ENCODE measurements around the gene ADAM15. TPM values are rescaled to one million over a fixed set of nuclear protein-coding genes. Genes with fewer than 3 reads are reported as not detected.

ADAM15 gene
- polyA plus RNA-seq, 1 donor from 2014 or later, result 24.8 TPM

GRCh38 chr1:155064832-155065429 is 13.8 kb downstream of the ADAM15 start:
- TF ChIP-seq TAF1 (IDR thresholded peaks at IDR 0.05; ENCODE audit: low read depth), result no peak
- TF ChIP-seq SMC3 (conservative IDR thresholded peaks at IDR 0.05; ENCODE audit: poor library complexity), result no peak
- no peak for TF ChIP-seq MXI1 (conservative IDR thresholded peaks at IDR 0.05; ENCODE audit: poor library complexity, severe bottlenecking)
- TF ChIP-seq EP300 (conservative IDR thresholded peaks at IDR 0.05; ENCODE audit: poor library complexity, severe bottlenecking), result no peak
- no peak for TF ChIP-seq EZH2 (IDR thresholded peaks at IDR 0.05; ENCODE audit: borderline replicate concordance, insufficient read depth, low read length, poor library complexity, severe bottlenecking)
- TF ChIP-seq CTCF (IDR thresholded peaks at IDR 0.05; ENCODE audit: poor library complexity, severe bottlenecking), result no peak
- TF ChIP-seq RAD21 (conservative IDR thresholded peaks at IDR 0.05), result no peak
- TF ChIP-seq POLR2AphosphoS5 (IDR thresholded peaks at IDR 0.05), result no peak
- TF ChIP-seq REST (IDR thresholded peaks at IDR 0.05; ENCODE audit: borderline replicate concordance), result no peak
- Histone ChIP-seq H4K20me1 (ENCODE audit: insufficient read depth) (no peaks in the 10 kb centered on the region), H3K79me2 (replicated peaks; ENCODE audit: insufficient read depth, low read length) (peaks cover 8% of the 10 kb centered on the region), H3K36me3 (ENCODE audit: insufficient read depth, low read length) (no peaks in the 10 kb centered on the region), H3K27ac (ENCODE audit: low read length) (no peak overlapping the region), H2AFZ (ENCODE audit: low read depth, low read length) (no peak overlapping the region), H3K9me2 (ENCODE audit: insufficient read depth, low read length) (no peaks in the 10 kb centered on the region), H3K27me3 (ENCODE audit: insufficient read depth, low read depth, low read length) (no peaks in the 10 kb centered on the region), H3K4me3 (ENCODE audit: low read length) (no peak overlapping the region), H3K9me3 (ENCODE audit: low read length) (no peaks in the 10 kb centered on the region), H3K4me2 (ENCODE audit: low read length) (no peak overlapping the region), H3K9ac (ENCODE audit: low read length) (no peak overlapping the region), H3F3A (ENCODE audit: insufficient read depth, low read length, poor library complexity, severe bottlenecking) (no peaks in the 10 kb centered on the region)

GRCh38 chr1:155066777-155067176 is 15.7 kb downstream of the ADAM15 start:
- Histone ChIP-seq H3K79me2 (replicated peaks; ENCODE audit: insufficient read depth, low read length) (peaks cover 8% of the 10 kb centered on the region), H3K9ac (ENCODE audit: low read length) (no peak overlapping the region), H3K4me2 (ENCODE audit: low read length) (no peak overlapping the region), H3K27ac (ENCODE audit: low read length) (no peak overlapping the region), H3K9me2 (ENCODE audit: insufficient read depth, low read length) (no peaks in the 10 kb centered on the region), H3F3A (ENCODE audit: insufficient read depth, low read length, poor library complexity, severe bottlenecking) (no peaks in the 10 kb centered on the region), H3K4me3 (ENCODE audit: low read length) (no peak overlapping the region), H3K27me3 (ENCODE audit: insufficient read depth, low read depth, low read length) (no peaks in the 10 kb centered on the region), H3K9me3 (ENCODE audit: low read length) (no peaks in the 10 kb centered on the region), H3K36me3 (ENCODE audit: insufficient read depth, low read length) (no peaks in the 10 kb centered on the region), H4K20me1 (ENCODE audit: insufficient read depth) (no peaks in the 10 kb centered on the region), H2AFZ (ENCODE audit: low read depth, low read length) (no peak overlapping the region)
- no peak for TF ChIP-seq POLR2AphosphoS5 (IDR thresholded peaks at IDR 0.05)
- TF ChIP-seq TAF1 (IDR thresholded peaks at IDR 0.05; ENCODE audit: low read depth), result no peak
- no peak for TF ChIP-seq EZH2 (IDR thresholded peaks at IDR 0.05; ENCODE audit: borderline replicate concordance, insufficient read depth, low read length, poor library complexity, severe bottlenecking)
- no peak for TF ChIP-seq SMC3 (conservative IDR thresholded peaks at IDR 0.05; ENCODE audit: poor library complexity)
- TF ChIP-seq CTCF (IDR thresholded peaks at IDR 0.05; ENCODE audit: poor library complexity, severe bottlenecking), result no peak
- no peak for TF ChIP-seq MXI1 (conservative IDR thresholded peaks at IDR 0.05; ENCODE audit: poor library complexity, severe bottlenecking)
- no peak for TF ChIP-seq RAD21 (conservative IDR thresholded peaks at IDR 0.05)
- TF ChIP-seq EP300 (conservative IDR thresholded peaks at IDR 0.05; ENCODE audit: poor library complexity, severe bottlenecking), result no peak

Measured in neural cell (in vitro differentiated cells).